HG02943 (cell line): ENCODE data around the gene ZNF19.
"Not testable (repeated sequence)": the region's sequence is repeated elsewhere in the genome, so short reads cannot be mapped to it uniquely, and the experiment has no call there.

Experiments used
- ATAC-seq: cut with Tn5 transposase; IDR thresholded peaks from one replicate; pipeline ENCODE4 v1.9.1; 2021; ENCODE audit warnings: mild to moderate bottlenecking, low read depth, moderate library complexity; ENCODE audit not compliant: unreplicated experiment

ZNF19 gene

DNA sequence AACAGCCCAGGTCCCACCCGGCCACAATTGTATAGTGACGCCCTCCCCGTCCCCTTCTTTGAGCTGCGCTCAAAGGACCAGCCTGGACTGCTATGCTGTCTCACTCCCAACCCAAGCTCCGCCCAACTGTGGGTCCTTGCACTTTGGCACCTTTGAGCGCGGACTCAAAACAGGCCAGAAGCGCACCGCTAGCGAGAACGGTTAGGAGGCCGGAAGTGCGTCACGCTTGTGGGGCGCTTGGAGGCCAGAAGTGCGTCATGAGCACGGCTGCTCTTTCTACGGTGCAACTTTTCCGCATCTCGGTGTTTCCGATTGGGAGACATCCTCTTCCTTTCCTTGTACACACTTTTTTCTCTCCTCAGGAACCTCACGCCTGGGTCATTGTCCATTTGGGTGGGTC is at the start of gene ZNF19:
ZNF19 (minus strand) TSS at position 203 of the 400 bp plus-strand sequence. CDS start 7,210 bp downstream, outside the sequence.
- ATAC-seq, result no peak

DNA sequence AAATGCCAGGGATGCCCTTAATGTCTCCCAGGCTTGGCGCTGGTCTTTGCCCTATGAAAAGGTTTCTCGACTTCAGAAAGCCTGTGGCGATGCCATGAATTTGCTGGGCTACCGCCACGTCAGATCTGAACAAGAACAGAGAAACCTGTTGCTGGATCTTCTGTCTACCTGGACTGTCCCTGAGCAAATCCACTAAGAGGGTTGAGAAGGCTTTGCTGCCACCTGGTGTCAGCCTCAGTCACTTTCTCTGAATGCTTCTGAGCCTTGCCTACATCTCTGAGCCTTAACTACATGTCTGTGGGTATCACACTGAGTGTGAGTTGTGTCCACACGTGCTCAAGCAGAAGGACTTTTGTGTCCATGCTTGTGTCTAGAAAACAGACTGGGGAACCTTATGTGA is 48.5 kb upstream of the ZNF19 start:
- ATAC-seq, result no peak

GRCh38 chr16:71536752-71537499 is 47.8 kb upstream of the ZNF19 start:
- no peak for ATAC-seq

DNA sequence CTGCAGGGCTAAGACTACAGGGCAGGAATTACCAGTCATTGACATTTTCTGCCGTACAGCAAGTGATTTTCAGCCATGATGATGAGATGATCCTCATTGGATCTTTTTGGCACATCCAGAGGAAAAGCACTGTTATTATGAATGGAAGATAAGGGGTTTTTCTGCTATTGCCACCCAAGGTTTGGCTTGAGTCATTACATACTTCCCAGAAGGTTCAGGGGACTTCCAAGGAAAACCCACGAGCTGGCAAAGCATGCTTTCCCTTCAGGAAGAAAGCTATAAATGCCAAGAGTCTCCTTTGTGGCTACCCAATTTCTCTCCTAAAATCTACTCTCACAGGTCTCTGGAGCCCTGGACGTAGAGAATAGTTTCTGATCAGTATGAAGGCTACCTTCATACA is 43.2 kb upstream of the ZNF19 start:
- no peak for ATAC-seq

DNA sequence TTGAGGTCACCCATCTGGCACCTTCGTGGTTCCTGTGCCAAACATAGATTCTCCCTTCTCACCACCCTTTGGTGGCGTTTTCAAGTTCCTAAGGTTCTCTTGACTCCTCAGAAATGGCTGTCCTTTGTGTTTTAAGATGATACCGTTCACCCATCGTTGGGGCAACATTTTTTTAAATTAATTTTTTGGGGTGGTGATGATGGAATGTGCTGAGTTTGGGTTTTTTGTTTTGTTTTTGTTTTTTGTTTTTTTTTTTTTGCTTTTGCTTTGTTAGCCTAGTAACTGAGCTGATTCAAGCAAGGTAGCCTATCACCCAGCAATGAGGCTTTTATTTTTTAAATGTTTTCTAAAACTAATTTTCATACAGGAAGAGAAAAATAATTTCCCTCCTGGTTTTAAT is 39.7 kb upstream of the ZNF19 start:
- ATAC-seq, result no peak

DNA sequence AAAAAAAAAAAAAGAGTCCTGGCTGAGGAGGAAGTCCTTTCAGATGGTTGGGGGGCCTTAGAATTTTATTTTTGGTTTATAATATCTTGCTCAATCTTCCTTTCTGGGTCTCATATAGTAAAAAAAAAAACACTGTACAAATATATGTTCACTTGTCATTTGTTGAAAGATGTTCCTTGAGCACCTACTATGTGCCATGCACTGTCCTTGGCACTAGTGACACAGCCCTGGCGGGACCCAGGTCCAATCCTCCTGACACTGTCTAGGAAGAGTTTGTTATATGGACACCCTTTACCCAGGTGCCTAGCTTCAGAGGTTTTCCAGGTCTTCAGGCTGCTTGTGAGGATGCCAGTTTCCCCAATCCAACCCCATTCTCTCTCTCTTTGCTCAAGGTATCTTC is 39.1 kb upstream of the ZNF19 start:
- ATAC-seq, result no peak

DNA sequence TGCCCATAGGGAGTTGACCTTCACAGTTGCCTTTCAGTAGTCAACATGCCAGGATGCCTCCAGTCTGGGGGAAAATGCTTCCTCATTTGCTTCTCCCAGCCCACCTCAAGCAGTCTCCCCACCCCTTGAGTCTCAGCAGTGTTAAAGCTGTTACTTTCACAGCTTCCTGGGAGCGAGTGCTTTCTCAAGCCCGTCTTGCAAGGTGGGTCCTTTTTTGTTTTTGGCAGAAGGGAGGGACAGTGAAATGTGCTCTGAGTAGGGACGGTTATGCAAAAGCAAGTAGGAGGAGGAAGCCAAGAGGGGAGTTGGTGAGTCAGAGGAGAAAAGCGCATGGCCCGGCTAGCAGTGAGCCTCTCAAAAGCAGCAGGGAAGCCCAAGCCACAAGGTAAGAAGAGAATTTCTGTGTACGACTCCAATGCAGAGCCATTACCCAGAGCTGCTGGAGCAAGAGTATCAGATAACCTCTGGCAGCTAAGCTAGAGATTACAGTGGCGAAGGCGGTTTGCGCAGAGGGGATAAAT is 37.0 kb upstream of the ZNF19 start, which contains the start of gene CHST4:
CHST4 (plus strand) TSS at position 316 of the 521 bp plus-strand sequence. CDS start 10,252 bp downstream, outside the sequence.
- ATAC-seq, result no peak

- no peak for ATAC-seq
Observed at GRCh38 chr16:71524566-71525553, 35.7 kb upstream of the ZNF19 start.

DNA sequence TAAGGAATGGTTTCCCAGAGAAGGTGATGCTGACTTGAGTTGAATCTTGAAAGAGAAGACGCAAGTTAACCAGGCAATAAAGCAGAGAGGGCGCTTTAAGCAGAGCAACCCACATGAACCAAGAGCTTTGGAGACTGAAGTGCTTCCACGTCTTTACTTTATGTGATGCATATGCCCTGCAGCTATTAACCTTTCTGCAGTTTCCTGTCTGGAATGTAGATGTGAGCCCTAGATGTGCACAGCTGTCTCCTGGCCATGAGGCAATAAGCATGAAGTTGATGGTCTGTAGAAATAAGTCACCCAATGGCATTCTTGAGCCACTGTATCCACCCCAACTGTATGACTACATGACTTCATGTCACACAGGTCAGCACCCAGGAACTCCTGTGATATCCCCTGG is 31.4 kb upstream of the ZNF19 start:
- ATAC-seq, result no peak

DNA sequence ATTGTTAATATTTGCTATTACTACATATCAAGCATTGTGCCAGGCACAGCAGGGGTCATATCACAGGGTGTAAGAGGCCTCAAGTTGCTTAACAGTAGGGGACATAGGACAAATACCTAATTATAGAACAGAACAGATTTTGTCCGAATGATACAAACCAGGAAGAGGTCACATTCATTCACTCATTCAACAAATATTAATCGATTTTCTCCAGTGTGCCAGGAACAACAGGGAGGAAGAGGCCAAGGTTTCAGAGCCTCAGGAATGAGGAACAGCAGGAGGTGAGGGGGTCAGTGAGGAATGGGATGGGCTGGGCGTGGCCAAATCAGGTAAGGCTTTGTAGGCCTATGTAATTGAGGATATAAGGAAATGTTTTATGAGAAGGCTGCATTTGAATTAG is 25.9 kb upstream of the ZNF19 start:
- no peak for ATAC-seq

GRCh38 chr16:71514476-71514875 is 25.4 kb upstream of the ZNF19 start:
- no peak for ATAC-seq

DNA sequence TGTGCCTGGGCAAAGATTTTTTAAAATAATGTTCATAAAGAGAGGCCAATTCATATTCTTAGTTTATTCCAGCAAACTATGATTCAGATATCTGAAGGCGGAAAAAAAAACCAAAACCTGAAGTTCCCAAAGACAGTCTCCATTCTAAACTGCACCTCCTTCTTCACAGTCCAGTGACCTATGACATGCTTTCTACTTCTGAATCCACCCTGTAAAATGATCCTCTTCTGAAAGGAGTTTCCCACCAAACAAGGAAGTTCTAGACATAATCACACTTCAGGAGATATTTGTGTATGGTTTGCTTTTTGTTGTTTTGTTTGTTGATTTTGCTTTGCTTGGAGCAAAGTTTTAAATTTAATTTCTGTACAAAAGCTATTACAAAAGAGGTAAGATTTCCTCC is 24.2 kb upstream of the ZNF19 start:
- ATAC-seq, result no peak

- ATAC-seq, result no peak
Observed at GRCh38 chr16:71507061-71507460, 17.9 kb upstream of the ZNF19 start.

- no peak for ATAC-seq
Observed at GRCh38 chr16:71504901-71505300, 15.8 kb upstream of the ZNF19 start.

- ATAC-seq, result not testable (repeated sequence)
Observed at GRCh38 chr16:71504051-71504450, 14.9 kb upstream of the ZNF19 start.

DNA sequence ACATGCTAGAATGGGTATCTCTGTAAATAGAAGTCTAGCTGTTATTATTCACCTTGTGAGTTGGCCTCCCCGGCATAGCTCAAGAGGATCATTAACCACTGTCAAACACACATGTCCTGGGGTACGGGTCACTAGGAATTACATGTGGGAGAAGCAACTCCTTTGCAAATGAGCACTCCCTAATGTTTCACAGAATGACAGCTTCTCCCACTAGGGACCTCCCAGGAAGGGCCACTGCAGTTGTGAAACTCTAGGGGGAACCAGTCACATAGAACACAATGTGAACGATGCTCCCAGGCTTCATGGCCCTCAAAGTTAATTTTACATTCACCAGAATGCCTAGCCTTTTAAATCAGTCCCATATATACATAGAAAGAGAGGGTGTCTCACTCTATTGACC is 12.4 kb upstream of the ZNF19 start:
- no peak for ATAC-seq

- ATAC-seq, result no peak
Observed at GRCh38 chr16:71500964-71501363, 11.8 kb upstream of the ZNF19 start.

GRCh38 chr16:71499775-71500364 is 10.7 kb upstream of the ZNF19 start:
- ATAC-seq, result no peak

GRCh38 chr16:71498031-71498430 is 8.9 kb upstream of the ZNF19 start:
- no peak for ATAC-seq

GRCh38 chr16:71493213-71493612 is 4.1 kb upstream of the ZNF19 start:
- no peak for ATAC-seq

GRCh38 chr16:71492786-71493185 is 3.7 kb upstream of the ZNF19 start:
- no peak for ATAC-seq
